CD4-positive, alpha-beta T cell (primary cell): ENCODE results near the gene KCNT2. TPM values are rescaled to one million over a fixed set of nuclear protein-coding genes. Genes with fewer than 3 reads are reported as not detected.

Experiments
- ATAC-seq: fragments of 200-7000 bp; cut with Tn5 transposase; one replicate; pipeline ENCODE4 v1.10.0; 2022; ENCODE audit warnings: mild to moderate bottlenecking; ENCODE audit not compliant: poor library complexity
- CTCF ChIA-PET: fragments of 350-600 bp; sonication (Branson Sonifier 250); formaldehyde crosslinking; loops from one replicate; lab custom pipeline; 2021; ENCODE audit warnings: antibody characterized with exemption, inconsistent platforms; lab: Charles Lee
- POLR2A ChIA-PET: fragments of 350-600 bp; sonication (Branson Sonifier 250); formaldehyde crosslinking; loops from one replicate; lab custom pipeline; 2021; ENCODE audit warnings: antibody characterized with exemption, inconsistent platforms; lab: Charles Lee
- DNase-seq, 14 experiments: peaks; one replicate each; pipeline ENCODE4 v3.0.0-alpha.2; 2013 to 2020; ENCODE audit warnings: mixed read lengths in 2 of 14
- H3K27ac ChIP-seq, 2 donors: one replicate each; pipeline versions ENCODE4 v1.5.1 to v1.7.0; 2013; ENCODE audit warnings: low read length in 2 of 2, low read depth in 1 of 2, mild to moderate bottlenecking in 1 of 2
- H3K27me3 ChIP-seq, 2 experiments: 1 replicate in 1 of 2; 2 replicates in 1 of 2; pipeline versions ENCODE4 v1.6.1 to v1.7.0; 2013; ENCODE audit warnings: low read length in 2 of 2, control low read depth in 1 of 2, mild to moderate bottlenecking in 1 of 2, moderate library complexity in 1 of 2; ENCODE audit not compliant: insufficient read depth in 2 of 2, control insufficient read depth in 1 of 2
- H3K36me3 ChIP-seq: one replicate; pipeline ENCODE4 v1.6.1; 2013; ENCODE audit warnings: low read length, control low read depth; ENCODE audit not compliant: insufficient read depth
- H3K4me1 ChIP-seq: one replicate; pipeline ENCODE4 v1.6.1; 2013; ENCODE audit warnings: low read length, control low read depth; ENCODE audit not compliant: insufficient read depth
- H3K4me3 ChIP-seq: one replicate; pipeline ENCODE4 v1.5.1; 2013; ENCODE audit warnings: mild to moderate bottlenecking, low read length, moderate library complexity
- H3K9me3 ChIP-seq, 2 experiments: 1 replicate in 1 of 2; 2 replicates in 1 of 2; pipeline versions ENCODE4 v1.6.1 to v1.7.0; 2013; ENCODE audit warnings: low read length in 2 of 2, mild to moderate bottlenecking in 2 of 2, control low read depth in 1 of 2, moderate library complexity in 1 of 2; ENCODE audit not compliant: control insufficient read depth in 1 of 2, insufficient read depth in 1 of 2
- H3K27ac Mint-ChIP-seq: one replicate; pipeline ENCODE4 v1.8.0; 2020; ENCODE audit warnings: mixed read lengths
- H3K27me3 Mint-ChIP-seq: one replicate; pipeline ENCODE4 v1.8.0; 2021; ENCODE audit warnings: mixed read lengths
- H3K36me3 Mint-ChIP-seq: one replicate; pipeline ENCODE4 v1.8.0; 2021; ENCODE audit warnings: low read depth, mixed read lengths
- H3K4me1 Mint-ChIP-seq: one replicate; pipeline ENCODE4 v1.8.0; 2021; ENCODE audit warnings: low read depth, mixed read lengths
- H3K4me3 Mint-ChIP-seq: one replicate; pipeline ENCODE4 v1.8.0; 2020; ENCODE audit warnings: mild to moderate bottlenecking, mixed read lengths
- H3K9me3 Mint-ChIP-seq: one replicate; pipeline ENCODE4 v1.8.0; 2020; ENCODE audit warnings: mixed read lengths
- intact Hi-C, 2 experiments: fragments of 100-400 bp; cut with DNase I in 1 of 2; cut with micrococcal nuclease in 1 of 2; formaldehyde crosslinking; loops; one replicate each; pipeline versions ENCODE4 v1.15.1 to v1.9.0; 2023 to 2025; cut with DNase I, micrococcal nuclease
- total RNA-seq, 174 experiments: library from RNA in 2 of 174; stranded (reverse) in 2 of 174; gene quantifications; one replicate each; pipeline ENCODE4 v1.2.3 and lab custom pipeline; 2021 to 2026
- TF ChIP-seq, protein P1 (sequence below): fragments of 200-600 bp; IDR thresholded peaks from one replicate; pipeline ENCODE4 v1.8.0; 2022; ENCODE audit warnings: antibody characterized with exemption, mild to moderate bottlenecking

The KCNT2 gene
- total RNA-seq, 2 experiments from 2014 or later = not detected

DNA sequence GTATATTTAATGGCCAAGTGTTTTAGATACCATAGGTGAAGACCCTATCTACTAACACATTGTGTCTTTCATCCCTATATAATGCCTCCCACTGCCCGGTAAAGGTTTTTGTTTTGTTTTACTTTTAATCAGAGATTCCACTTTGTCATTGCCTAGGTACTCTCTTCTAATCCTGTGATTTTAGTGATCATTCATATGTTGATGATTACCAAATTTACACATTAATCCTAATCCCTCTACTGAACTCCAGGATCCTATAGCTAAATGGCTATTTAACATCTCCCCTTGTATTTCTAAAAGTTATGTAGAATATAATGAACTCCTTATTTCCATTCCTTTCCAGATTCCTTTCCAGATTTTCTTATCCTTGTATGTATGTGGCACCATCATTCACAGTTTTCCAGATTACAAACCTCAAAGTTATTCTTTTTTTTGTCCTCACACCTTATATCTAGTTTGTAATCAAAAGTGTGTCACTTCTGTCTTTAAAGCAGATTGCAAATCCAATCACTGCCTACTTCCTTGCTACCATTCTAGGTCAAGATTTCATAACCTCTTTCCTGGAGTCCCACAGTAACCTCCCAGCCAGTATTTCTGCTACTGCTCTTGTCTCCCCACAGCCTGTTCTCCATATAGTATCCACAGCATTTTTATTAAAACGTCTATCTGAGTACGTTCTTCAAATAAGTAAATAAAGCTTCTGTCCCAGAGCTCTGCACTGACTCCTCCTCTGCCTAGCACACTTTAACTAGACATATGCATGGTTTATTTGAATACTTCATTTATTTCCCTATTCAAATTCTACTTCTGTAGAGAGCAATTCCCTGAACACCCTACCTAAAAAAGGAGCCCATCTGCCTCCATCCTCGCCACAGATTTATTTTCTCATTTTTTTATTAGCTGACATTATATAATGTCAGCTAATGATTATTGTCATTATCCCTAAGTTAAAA lies 157.8 kb downstream of the KCNT2 start:
- no peaks in the 10 kb centered on the region for H3K9me3 Mint-ChIP-seq
- intact Hi-C loops = no loop called here
- no peaks in the 10 kb centered on the region for H3K36me3 ChIP-seq
- TF ChIP-seq, protein P1, sequence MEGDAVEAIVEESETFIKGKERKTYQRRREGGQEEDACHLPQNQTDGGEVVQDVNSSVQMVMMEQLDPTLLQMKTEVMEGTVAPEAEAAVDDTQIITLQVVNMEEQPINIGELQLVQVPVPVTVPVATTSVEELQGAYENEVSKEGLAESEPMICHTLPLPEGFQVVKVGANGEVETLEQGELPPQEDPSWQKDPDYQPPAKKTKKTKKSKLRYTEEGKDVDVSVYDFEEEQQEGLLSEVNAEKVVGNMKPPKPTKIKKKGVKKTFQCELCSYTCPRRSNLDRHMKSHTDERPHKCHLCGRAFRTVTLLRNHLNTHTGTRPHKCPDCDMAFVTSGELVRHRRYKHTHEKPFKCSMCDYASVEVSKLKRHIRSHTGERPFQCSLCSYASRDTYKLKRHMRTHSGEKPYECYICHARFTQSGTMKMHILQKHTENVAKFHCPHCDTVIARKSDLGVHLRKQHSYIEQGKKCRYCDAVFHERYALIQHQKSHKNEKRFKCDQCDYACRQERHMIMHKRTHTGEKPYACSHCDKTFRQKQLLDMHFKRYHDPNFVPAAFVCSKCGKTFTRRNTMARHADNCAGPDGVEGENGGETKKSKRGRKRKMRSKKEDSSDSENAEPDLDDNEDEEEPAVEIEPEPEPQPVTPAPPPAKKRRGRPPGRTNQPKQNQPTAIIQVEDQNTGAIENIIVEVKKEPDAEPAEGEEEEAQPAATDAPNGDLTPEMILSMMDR = no peak
- ChIA-PET POLR2A (no interaction called here), CTCF (no interaction called here)
- H3K4me1 Mint-ChIP-seq = no peaks in the 10 kb centered on the region
- no peak overlapping the region for H3K27ac ChIP-seq
- no peaks in the 10 kb centered on the region for H3K36me3 Mint-ChIP-seq
- H3K9me3 ChIP-seq = no peaks in the 10 kb centered on the region
- no peak overlapping the region for H3K4me3 Mint-ChIP-seq
- H3K4me1 ChIP-seq = no peaks in the 10 kb centered on the region
- no peaks in the 10 kb centered on the region for H3K27me3 Mint-ChIP-seq
- no peak for DNase-seq
- no peaks in the 10 kb centered on the region for H3K27me3 ChIP-seq
- no peak for ATAC-seq
- H3K27ac Mint-ChIP-seq = no peak overlapping the region
- no peak overlapping the region for H3K4me3 ChIP-seq

DNA sequence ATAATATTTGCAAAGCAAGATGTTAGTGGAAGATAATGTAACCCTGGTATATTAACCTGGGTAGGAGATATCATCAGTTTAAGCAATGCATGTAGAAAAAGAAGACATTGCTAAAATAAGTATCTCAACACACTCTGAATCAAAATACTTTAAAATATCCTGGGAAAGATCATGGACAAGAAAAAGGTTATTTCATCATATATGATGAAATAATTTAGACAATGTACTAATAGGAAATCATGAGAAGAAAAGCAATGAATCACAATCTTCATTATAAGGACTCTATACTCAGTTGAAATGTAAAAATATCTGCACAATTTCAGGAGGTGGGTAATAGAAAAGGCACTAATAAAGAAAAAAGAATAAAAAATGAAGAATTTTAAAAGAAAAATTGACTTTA lies 158.8 kb downstream of the KCNT2 start:
- H3K4me3 ChIP-seq = no peak overlapping the region

DNA sequence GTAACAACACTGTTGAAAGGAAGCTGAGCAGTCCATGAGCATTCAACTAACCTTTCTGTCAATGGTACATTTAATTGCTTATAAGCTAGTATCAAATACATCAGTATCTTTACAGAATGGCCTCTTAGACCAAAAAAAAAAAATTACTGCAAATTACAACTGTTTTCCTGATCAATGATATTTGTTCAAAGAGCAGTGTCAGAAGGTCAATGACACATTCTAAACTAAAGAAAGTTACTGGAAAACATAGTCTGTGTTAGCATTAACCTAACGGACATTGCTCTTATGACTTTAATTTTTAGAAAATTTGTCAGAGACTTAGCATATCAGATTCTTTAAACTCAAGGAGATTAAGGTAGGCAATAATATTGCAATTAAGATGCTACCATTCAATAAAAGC lies 162.5 kb downstream of the KCNT2 start:
- no peaks in the 10 kb centered on the region for H3K4me1 ChIP-seq
- no peaks in the 10 kb centered on the region for H3K36me3 ChIP-seq
- no peak overlapping the region for H3K4me3 ChIP-seq
- H3K4me3 Mint-ChIP-seq = no peak overlapping the region
- H3K4me1 Mint-ChIP-seq = no peaks in the 10 kb centered on the region
- no peak overlapping the region for H3K27ac ChIP-seq
- no peaks in the 10 kb centered on the region for H3K36me3 Mint-ChIP-seq
- DNase-seq (no peak), ATAC-seq (no peak)
- H3K9me3 ChIP-seq = no peaks in the 10 kb centered on the region
- no peaks in the 10 kb centered on the region for H3K9me3 Mint-ChIP-seq
- POLR2A ChIA-PET = no interaction called here
- intact Hi-C loops = no loop called here
- H3K27ac Mint-ChIP-seq = no peak overlapping the region
- no peaks in the 10 kb centered on the region for H3K27me3 Mint-ChIP-seq
- TF ChIP-seq, protein P1 = no peak
- no peaks in the 10 kb centered on the region for H3K27me3 ChIP-seq
- CTCF ChIA-PET = no interaction called here

More for the DNA sequence above, 158.8 kb downstream of the KCNT2 start:
- Mint-ChIP-seq H3K4me1 (no peaks in the 10 kb centered on the region), H3K9me3 (no peaks in the 10 kb centered on the region), H3K27me3 (no peaks in the 10 kb centered on the region), H3K4me3 (no peak overlapping the region), H3K27ac (no peak overlapping the region), H3K36me3 (no peaks in the 10 kb centered on the region)
- Histone ChIP-seq H3K36me3 (no peaks in the 10 kb centered on the region), H3K9me3 (no peaks in the 10 kb centered on the region), H3K27me3 (no peaks in the 10 kb centered on the region), H3K4me1 (no peaks in the 10 kb centered on the region), H3K27ac (no peak overlapping the region)
- POLR2A ChIA-PET = no interaction called here
- intact Hi-C loops = no loop called here
- DNase-seq = no peak
- no peak for ATAC-seq
- TF ChIP-seq, protein P1 = no peak
- CTCF ChIA-PET = no interaction called here
